ENCODE data around the gene CD82. TPM values are rescaled to one million over a fixed set of nuclear protein-coding genes. Genes with fewer than 3 reads are reported as not detected.

The CD82 gene
- total RNA-seq, 1 experiment from 2014 or later = 26.1 TPM

- no peak for DNase-seq (ENCODE audit: low read depth, low spot score)
- ATAC-seq = no peak
- ChIA-PET POLR2A (interaction anchor here (0.6 kb wide), 1 partner anchor 16 kb away, joined by 14 read pairs; no protein-coding TSS in a partner anchor), CTCF (interaction anchor here (0.7 kb wide), 1 partner anchor 61 kb away, joined by 3 read pairs; no protein-coding TSS in a partner anchor)
- Histone ChIP-seq H3K36me3 (ENCODE audit: control insufficient read depth, insufficient read depth, low read length) (no peaks in the 10 kb centered on the region), H3K27ac (ENCODE audit: low read length) (no peak overlapping the region), H3K4me3 (ENCODE audit: low read depth in 2 of 2, low read length in 2 of 2) (no peak overlapping the region), H3K9me3 (ENCODE audit: control insufficient read depth, insufficient read depth, low read depth, low read length) (no peaks in the 10 kb centered on the region), H3K27me3 (ENCODE audit: control insufficient read depth, insufficient read depth, low read length) (no peaks in the 10 kb centered on the region), H3K4me1 (ENCODE audit: control insufficient read depth, insufficient read depth, low read length) (no peaks in the 10 kb centered on the region)
- intact Hi-C loops (cut with micrococcal nuclease; ENCODE audit: unreplicated experiment) (no loop called here), in situ Hi-C loops (cut with HindIII; ENCODE audit: low pct_unique_long_range_greater_than_20kb, low sequenced_read_pairs) (no loop called here)
- no TSS peak for BruUV-seq (replicated peaks)
- TF ChIP-seq REST (IDR thresholded peaks at IDR 0.05; ENCODE audit: insufficient read depth in 1 of 2, low read depth in 2 of 2, low read length in 1 of 2) (no peak), SIN3A (IDR thresholded peaks at IDR 0.05; ENCODE audit: borderline replicate concordance, insufficient read depth, low read depth, low read length) (no peak), CTCF (IDR thresholded peaks at IDR 0.05) (no peak), TCF7L2 (IDR thresholded peaks at IDR 0.05; ENCODE audit: low read depth, low read length) (no peak), POLR2AphosphoS5 (IDR thresholded peaks at IDR 0.05; ENCODE audit: low read depth, low read length) (no peak)
Observed at GRCh38 chr11:44551456-44552139, 13.9 kb upstream of the CD82 start.

- H3K36me3 ChIP-seq (ENCODE audit: control insufficient read depth, insufficient read depth, low read length) = no peaks in the 10 kb centered on the region
- no peak overlapping the region for H3K27ac ChIP-seq (ENCODE audit: low read length)
- DNase-seq (ENCODE audit: low read depth, low spot score) (no peak), ATAC-seq (no peak)
- 0 out of 2 replicates have a peak, but pooled peaks cover 2% of the 10 kb centered on the region for H3K4me1 ChIP-seq (ENCODE audit: control insufficient read depth, insufficient read depth, low read length)
- no peak overlapping the region for H3K4me3 ChIP-seq (ENCODE audit: low read depth in 2 of 2, low read length in 2 of 2)
- no TSS peak for BruUV-seq (replicated peaks)
- H3K27me3 ChIP-seq (ENCODE audit: control insufficient read depth, insufficient read depth, low read length) = no peaks in the 10 kb centered on the region
- intact Hi-C loops (cut with micrococcal nuclease; ENCODE audit: unreplicated experiment) = no loop called here
- ChIA-PET CTCF (interaction anchor here (0.6 to 1.4 kb wide), 2 partner anchors 8 to 62 kb away, joined by 3 to 14 read pairs; no protein-coding TSS in a partner anchor), POLR2A (no interaction called here)
- in situ Hi-C loops (cut with HindIII; ENCODE audit: low pct_unique_long_range_greater_than_20kb, low sequenced_read_pairs) = no loop called here
- TF ChIP-seq REST (IDR thresholded peaks at IDR 0.05; ENCODE audit: insufficient read depth in 1 of 2, low read depth in 2 of 2, low read length in 1 of 2) = no peak
- no peak for TF ChIP-seq TCF7L2 (IDR thresholded peaks at IDR 0.05; ENCODE audit: low read depth, low read length)
- no peak for TF ChIP-seq POLR2AphosphoS5 (IDR thresholded peaks at IDR 0.05; ENCODE audit: low read depth, low read length)
- no peak for TF ChIP-seq CTCF (IDR thresholded peaks at IDR 0.05)
- no peak for TF ChIP-seq SIN3A (IDR thresholded peaks at IDR 0.05; ENCODE audit: borderline replicate concordance, insufficient read depth, low read depth, low read length)
- no peaks in the 10 kb centered on the region for H3K9me3 ChIP-seq (ENCODE audit: control insufficient read depth, insufficient read depth, low read depth, low read length)
Observed at GRCh38 chr11:44555031-44555800, 10.2 kb upstream of the CD82 start.
